Immature natural killer cell (primary cell): ENCODE data around the gene FDX1. TPM values are rescaled to one million over a fixed set of nuclear protein-coding genes. Genes with fewer than 3 reads are reported as not detected.

Source experiments
- DNase-seq, 3 donors: peaks; one replicate each; pipeline ENCODE4 v3.0.0; 2022; ENCODE audit warnings: mixed read lengths in 1 of 3
- H3K27ac Mint-ChIP-seq, 6 donors: one replicate each; pipeline ENCODE4 v1.8.0; 2020; ENCODE audit warnings: mixed read lengths in 6 of 6, mild to moderate bottlenecking in 5 of 6, inconsistent platforms in 4 of 6, moderate library complexity in 3 of 6
- H3K27me3 Mint-ChIP-seq, 3 donors: one replicate each; pipeline ENCODE4 v1.8.0; 2020 to 2021; ENCODE audit warnings: low read depth in 3 of 3, mild to moderate bottlenecking in 3 of 3, mixed read lengths in 3 of 3, moderate library complexity in 3 of 3, inconsistent platforms in 1 of 3
- H3K36me3 Mint-ChIP-seq, 3 donors: one replicate each; pipeline ENCODE4 v1.8.0; 2020; ENCODE audit warnings: mixed read lengths in 3 of 3, inconsistent platforms in 2 of 3, mild to moderate bottlenecking in 2 of 3
- H3K4me1 Mint-ChIP-seq, 2 donors: one replicate each; pipeline ENCODE4 v1.8.0; 2020; ENCODE audit warnings: inconsistent platforms in 2 of 2, mild to moderate bottlenecking in 2 of 2, mixed read lengths in 2 of 2, moderate library complexity in 1 of 2
- H3K4me3 Mint-ChIP-seq, 5 donors: one replicate each; pipeline ENCODE4 v1.8.0; 2020; ENCODE audit warnings: mild to moderate bottlenecking in 5 of 5, mixed read lengths in 5 of 5, inconsistent platforms in 3 of 5, moderate library complexity in 3 of 5
- H3K9me3 Mint-ChIP-seq, 6 donors: one replicate each; pipeline ENCODE4 v1.8.0; 2020; ENCODE audit warnings: mild to moderate bottlenecking in 6 of 6, mixed read lengths in 6 of 6, inconsistent platforms in 4 of 6, moderate library complexity in 3 of 6
- polyA plus RNA-seq, 3 donors: library from polyadenylated mRNA; unstranded; fragments of 300-500 nt; fragmentation: Illumina TruSeq; gene quantifications; one replicate each; pipeline ENCODE4 v1.2.3, GENCODE V29; 2021

FDX1 gene
- polyA plus RNA-seq, 3 donors from 2014 or later: 15.2 to 18.1 (median 16.6) TPM

DNA sequence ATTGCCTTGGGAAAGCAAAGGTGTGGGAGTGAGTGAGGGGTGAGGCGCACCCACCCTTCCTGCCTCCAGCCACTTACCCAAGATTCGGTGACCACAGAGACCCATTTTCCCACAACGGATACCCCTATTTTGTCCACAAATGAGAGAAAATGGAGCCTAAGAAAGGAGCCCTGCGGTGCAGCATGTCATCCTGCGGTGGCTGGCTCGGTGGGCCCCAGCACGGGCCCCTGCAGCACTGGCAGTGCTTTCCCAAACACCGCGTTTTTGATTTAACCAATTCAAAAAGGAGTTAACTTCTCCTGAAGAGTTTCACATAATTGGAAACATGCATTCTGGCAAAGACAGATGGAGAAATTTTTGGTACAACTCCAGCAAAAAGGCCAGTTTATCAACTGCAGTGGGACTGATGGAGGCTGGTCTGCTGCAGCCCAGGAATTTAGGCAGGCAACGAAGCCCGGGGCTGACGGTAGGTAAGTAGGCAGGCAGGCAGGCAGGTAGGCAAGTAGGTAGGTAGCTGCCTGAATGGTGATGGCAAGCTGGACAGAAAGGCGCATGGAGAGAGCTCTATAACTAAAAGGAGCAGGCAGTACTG is 84.2 kb downstream of the FDX1 start:
- Mint-ChIP-seq H3K27me3 (peaks cover 2 to 4% (median 2%) of the 10 kb centered on the region in 3 donors), H3K9me3 (no peaks in the 10 kb centered on the region), H3K36me3 (no peaks in the 10 kb centered on the region), H3K4me3 (no peak overlapping the region), H3K27ac (no peak overlapping the region), H3K4me1 (peaks cover 0 to 2% of the 10 kb centered on the region in 2 donors)
- DNase-seq: no peak

Other genes starting within 250 kb of the FDX1 start
- gene RDX, start 133.3 kb upstream of the FDX1 start, polyA plus RNA-seq: 10 to 100 TPM; 13.0 to 28.5 (median 21.9) TPM